Retinal pigment epithelial cell (primary cell): ENCODE results near the gene FAM174B.

Source experiments
- DNase-seq: peaks from one replicate; pipeline ENCODE4 v3.0.0-alpha.2; 2010; ENCODE audit warnings: low read depth
- H3K4me3 ChIP-seq: 2 replicates; pipeline ENCODE4 v1.5.1; 2011; ENCODE audit warnings: mild to moderate bottlenecking, low read length, control low read depth, moderate library complexity
- CTCF ChIP-seq: conservative IDR thresholded peaks from 2 replicates; pipeline ENCODE4 v1.5.1; 2011; ENCODE audit warnings: low read depth, low read length, control low read depth, inconsistent platforms

FAM174B gene

GRCh38 chr15:92620991-92621390, 34.6 kb downstream of the FAM174B start:
- no peak for TF ChIP-seq CTCF
- no peak for DNase-seq
- H3K4me3 ChIP-seq: no peak overlapping the region

GRCh38 chr15:92619145-92620101, 36.2 kb downstream of the FAM174B start:
- no peak for TF ChIP-seq CTCF
- DNase-seq: no peak
- no peak overlapping the region for H3K4me3 ChIP-seq

- H3K4me3 ChIP-seq: no peak overlapping the region
- no peak for DNase-seq
- no peak for TF ChIP-seq CTCF
These were observed 37.7 kb downstream of the FAM174B start for GRCh38 chr15:92617549-92618520.

- TF ChIP-seq CTCF: no peak
- DNase-seq: no peak
- H3K4me3 ChIP-seq: no peak overlapping the region
These were observed 38.7 kb downstream of the FAM174B start for GRCh38 chr15:92616621-92617548.

GRCh38 chr15:92614791-92615785, 40.5 kb downstream of the FAM174B start:
- no peak for TF ChIP-seq CTCF
- DNase-seq: no peak
- no peak overlapping the region for H3K4me3 ChIP-seq
